ENCODE results near the gene FGF5.
"Not testable (repeated sequence)": the region's sequence is repeated elsewhere in the genome, so short reads cannot be mapped to it uniquely, and the experiment has no call there.

FGF5 gene

GRCh38 chr4:80290665-80291064 is 24.2 kb downstream of the FGF5 start:
- H3K9me3 ChIP-seq (ENCODE audit: control extremely low read depth in 1 of 5, control insufficient read depth in 4 of 5, insufficient read depth in 2 of 5, low read depth in 1 of 5, low read length in 4 of 5); H3K4me3 ChIP-seq (ENCODE audit: control insufficient read depth in 1 of 7, extremely low read depth in 1 of 7, insufficient read depth in 4 of 7, low read depth in 2 of 7, low read length in 6 of 7); H3K27me3 ChIP-seq (replicated peaks in 2 of 5; ENCODE audit: control insufficient read depth in 4 of 5, insufficient read depth in 5 of 5, low read length in 4 of 5); DNase-seq; CTCF ChIA-PET; POLR2A ChIA-PET; H3K27ac ChIP-seq (ENCODE audit: insufficient read depth in 1 of 2, low read depth in 1 of 2, low read length in 2 of 2, poor library complexity in 1 of 2, severe bottlenecking in 2 of 2); H3K4me1 ChIP-seq (ENCODE audit: control extremely low read depth in 1 of 4, control insufficient read depth in 4 of 4, insufficient read depth in 4 of 4, low read length in 3 of 4); H3K36me3 ChIP-seq (ENCODE audit: control insufficient read depth in 4 of 4, insufficient read depth in 4 of 4, low read length in 3 of 4): not testable (repeated sequence)
- no CpG with 5 or more reads among the region's 2 CpGs for WGBS (ENCODE audit: insufficient coverage)

GRCh38 chr4:80294206-80294605 is 27.7 kb downstream of the FGF5 start:
- Histone ChIP-seq H3K36me3 (ENCODE audit: control insufficient read depth in 4 of 4, insufficient read depth in 4 of 4, low read length in 3 of 4) (no peaks in the 10 kb centered on the region), H3K4me3 (ENCODE audit: control insufficient read depth in 1 of 7, extremely low read depth in 1 of 7, insufficient read depth in 4 of 7, low read depth in 2 of 7, low read length in 6 of 7) (no peak overlapping the region), H3K27me3 (replicated peaks in 2 of 5; ENCODE audit: control insufficient read depth in 4 of 5, insufficient read depth in 5 of 5, low read length in 4 of 5) (peaks cover 0 to 4% (median 0%) of the 10 kb centered on the region in 5 experiments), H3K4me1 (ENCODE audit: control extremely low read depth in 1 of 4, control insufficient read depth in 4 of 4, insufficient read depth in 4 of 4, low read length in 3 of 4) (no peaks in the 10 kb centered on the region), H3K27ac (ENCODE audit: insufficient read depth in 1 of 2, low read depth in 1 of 2, low read length in 2 of 2, poor library complexity in 1 of 2, severe bottlenecking in 2 of 2) (no peak overlapping the region), H3K9me3 (ENCODE audit: control extremely low read depth in 1 of 5, control insufficient read depth in 4 of 5, insufficient read depth in 2 of 5, low read depth in 1 of 5, low read length in 4 of 5) (no peaks in the 10 kb centered on the region)
- POLR2A ChIA-PET: no interaction called here
- no peak for DNase-seq
- WGBS (ENCODE audit: insufficient coverage): 100% methylated on average over 2 of the region's 2 CpGs
- CTCF ChIA-PET: interaction anchor here (1.1 kb wide), 1 partner anchor 26 kb away, joined by 3 read pairs; no protein-coding TSS in a partner anchor

- WGBS (ENCODE audit: insufficient coverage): 94% methylated on average over 3 of the region's 3 CpGs
- no peak overlapping the region for H3K4me3 ChIP-seq (ENCODE audit: control insufficient read depth in 1 of 7, extremely low read depth in 1 of 7, insufficient read depth in 4 of 7, low read depth in 2 of 7, low read length in 6 of 7)
- H3K27ac ChIP-seq (ENCODE audit: insufficient read depth in 1 of 2, low read depth in 1 of 2, low read length in 2 of 2, poor library complexity in 1 of 2, severe bottlenecking in 2 of 2): no peak overlapping the region
- no peaks in the 10 kb centered on the region for H3K36me3 ChIP-seq (ENCODE audit: control insufficient read depth in 4 of 4, insufficient read depth in 4 of 4, low read length in 3 of 4)
- no peaks in the 10 kb centered on the region for H3K4me1 ChIP-seq (ENCODE audit: control extremely low read depth in 1 of 4, control insufficient read depth in 4 of 4, insufficient read depth in 4 of 4, low read length in 3 of 4)
- H3K27me3 ChIP-seq (replicated peaks in 2 of 5; ENCODE audit: control insufficient read depth in 4 of 5, insufficient read depth in 5 of 5, low read length in 4 of 5): peaks cover 0 to 4% (median 0%) of the 10 kb centered on the region in 5 experiments
- no peaks in the 10 kb centered on the region for H3K9me3 ChIP-seq (ENCODE audit: control extremely low read depth in 1 of 5, control insufficient read depth in 4 of 5, insufficient read depth in 2 of 5, low read depth in 1 of 5, low read length in 4 of 5)
- CTCF ChIA-PET: no interaction called here
- POLR2A ChIA-PET: no interaction called here
- no peak for DNase-seq
Measured at GRCh38 chr4:80295336-80295735, 28.9 kb downstream of the FGF5 start.

- H3K4me1 ChIP-seq (ENCODE audit: control extremely low read depth in 1 of 4, control insufficient read depth in 4 of 4, insufficient read depth in 4 of 4, low read length in 3 of 4): no peaks in the 10 kb centered on the region
- no peak overlapping the region for H3K27ac ChIP-seq (ENCODE audit: insufficient read depth in 1 of 2, low read depth in 1 of 2, low read length in 2 of 2, poor library complexity in 1 of 2, severe bottlenecking in 2 of 2)
- CTCF ChIA-PET: no interaction called here
- H3K4me3 ChIP-seq (ENCODE audit: control insufficient read depth in 1 of 7, extremely low read depth in 1 of 7, insufficient read depth in 4 of 7, low read depth in 2 of 7, low read length in 6 of 7): no peak overlapping the region
- no peak for DNase-seq
- POLR2A ChIA-PET: no interaction called here
- peaks cover 0 to 4% (median 0%) of the 10 kb centered on the region in 5 experiments for H3K27me3 ChIP-seq (replicated peaks in 2 of 5; ENCODE audit: control insufficient read depth in 4 of 5, insufficient read depth in 5 of 5, low read length in 4 of 5)
- no peaks in the 10 kb centered on the region for H3K36me3 ChIP-seq (ENCODE audit: control insufficient read depth in 4 of 4, insufficient read depth in 4 of 4, low read length in 3 of 4)
- H3K9me3 ChIP-seq (ENCODE audit: control extremely low read depth in 1 of 5, control insufficient read depth in 4 of 5, insufficient read depth in 2 of 5, low read depth in 1 of 5, low read length in 4 of 5): no peaks in the 10 kb centered on the region
- WGBS (ENCODE audit: insufficient coverage): 100% methylated on average over 4 of the region's 5 CpGs
Measured at GRCh38 chr4:80295826-80296225, 29.4 kb downstream of the FGF5 start.

- no peaks in the 10 kb centered on the region for H3K36me3 ChIP-seq (ENCODE audit: control insufficient read depth in 4 of 4, insufficient read depth in 4 of 4, low read length in 3 of 4)
- no peaks in the 10 kb centered on the region for H3K9me3 ChIP-seq (ENCODE audit: control extremely low read depth in 1 of 5, control insufficient read depth in 4 of 5, insufficient read depth in 2 of 5, low read depth in 1 of 5, low read length in 4 of 5)
- H3K27ac ChIP-seq (ENCODE audit: insufficient read depth in 1 of 2, low read depth in 1 of 2, low read length in 2 of 2, poor library complexity in 1 of 2, severe bottlenecking in 2 of 2): no peak overlapping the region
- ChIA-PET POLR2A (no interaction called here), CTCF (no interaction called here)
- 100% methylated on average over 1 of the region's 4 CpGs for WGBS (ENCODE audit: insufficient coverage)
- DNase-seq: no peak
- no peaks in the 10 kb centered on the region for H3K4me1 ChIP-seq (ENCODE audit: control extremely low read depth in 1 of 4, control insufficient read depth in 4 of 4, insufficient read depth in 4 of 4, low read length in 3 of 4)
- no peak overlapping the region for H3K4me3 ChIP-seq (ENCODE audit: control insufficient read depth in 1 of 7, extremely low read depth in 1 of 7, insufficient read depth in 4 of 7, low read depth in 2 of 7, low read length in 6 of 7)
- peaks cover 0 to 3% (median 0%) of the 10 kb centered on the region in 5 experiments for H3K27me3 ChIP-seq (replicated peaks in 2 of 5; ENCODE audit: control insufficient read depth in 4 of 5, insufficient read depth in 5 of 5, low read length in 4 of 5)
Measured at GRCh38 chr4:80301884-80302283, 35.4 kb downstream of the FGF5 start.

- H3K36me3 ChIP-seq (ENCODE audit: control insufficient read depth in 4 of 4, insufficient read depth in 4 of 4, low read length in 3 of 4): no peaks in the 10 kb centered on the region
- no peak overlapping the region for H3K27ac ChIP-seq (ENCODE audit: insufficient read depth in 1 of 2, low read depth in 1 of 2, low read length in 2 of 2, poor library complexity in 1 of 2, severe bottlenecking in 2 of 2)
- no peak overlapping the region for H3K4me3 ChIP-seq (ENCODE audit: control insufficient read depth in 1 of 7, extremely low read depth in 1 of 7, insufficient read depth in 4 of 7, low read depth in 2 of 7, low read length in 6 of 7)
- H3K4me1 ChIP-seq (ENCODE audit: control extremely low read depth in 1 of 4, control insufficient read depth in 4 of 4, insufficient read depth in 4 of 4, low read length in 3 of 4): no peaks in the 10 kb centered on the region
- 98% methylated on average over 22 of the region's 26 CpGs for WGBS (ENCODE audit: insufficient coverage)
- CTCF ChIA-PET: no interaction called here
- H3K27me3 ChIP-seq (replicated peaks in 2 of 5; ENCODE audit: control insufficient read depth in 4 of 5, insufficient read depth in 5 of 5, low read length in 4 of 5): peaks cover 0 to 8% (median under 1%) of the 10 kb centered on the region in 5 experiments
- H3K9me3 ChIP-seq (ENCODE audit: control extremely low read depth in 1 of 5, control insufficient read depth in 4 of 5, insufficient read depth in 2 of 5, low read depth in 1 of 5, low read length in 4 of 5): no peaks in the 10 kb centered on the region
- POLR2A ChIA-PET: no interaction called here
- DNase-seq: no peak
Measured at GRCh38 chr4:80302616-80303223, 36.3 kb downstream of the FGF5 start.

GRCh38 chr4:80305466-80305865 is 39.0 kb downstream of the FGF5 start:
- WGBS (ENCODE audit: insufficient coverage): no CpG with 5 or more reads among the region's 3 CpGs
- CTCF ChIA-PET: no interaction called here
- no peak overlapping the region for H3K27ac ChIP-seq (ENCODE audit: insufficient read depth in 1 of 2, low read depth in 1 of 2, low read length in 2 of 2, poor library complexity in 1 of 2, severe bottlenecking in 2 of 2)

More at GRCh38 chr4:80305466-80305865, 39.0 kb downstream of the FGF5 start:
- Histone ChIP-seq H3K9me3 (ENCODE audit: control extremely low read depth in 1 of 5, control insufficient read depth in 4 of 5, insufficient read depth in 2 of 5, low read depth in 1 of 5, low read length in 4 of 5) (no peaks in the 10 kb centered on the region), H3K4me3 (ENCODE audit: control insufficient read depth in 1 of 7, extremely low read depth in 1 of 7, insufficient read depth in 4 of 7, low read depth in 2 of 7, low read length in 6 of 7) (no peak overlapping the region), H3K4me1 (ENCODE audit: control extremely low read depth in 1 of 4, control insufficient read depth in 4 of 4, insufficient read depth in 4 of 4, low read length in 3 of 4) (no peaks in the 10 kb centered on the region), H3K36me3 (ENCODE audit: control insufficient read depth in 4 of 4, insufficient read depth in 4 of 4, low read length in 3 of 4) (no peaks in the 10 kb centered on the region), H3K27me3 (replicated peaks in 2 of 5; ENCODE audit: control insufficient read depth in 4 of 5, insufficient read depth in 5 of 5, low read length in 4 of 5) (peaks cover 0 to 13% (median 6%) of the 10 kb centered on the region in 5 experiments)
- POLR2A ChIA-PET: interaction anchor here (0.7 kb wide), 1 partner anchor 7 kb away, joined by 4 read pairs; no protein-coding TSS in a partner anchor
- DNase-seq: no peak

Measured in common myeloid progenitor, CD34-positive (primary cell).